ENCODE results near the gene PHF2.

PHF2 gene

DNA sequence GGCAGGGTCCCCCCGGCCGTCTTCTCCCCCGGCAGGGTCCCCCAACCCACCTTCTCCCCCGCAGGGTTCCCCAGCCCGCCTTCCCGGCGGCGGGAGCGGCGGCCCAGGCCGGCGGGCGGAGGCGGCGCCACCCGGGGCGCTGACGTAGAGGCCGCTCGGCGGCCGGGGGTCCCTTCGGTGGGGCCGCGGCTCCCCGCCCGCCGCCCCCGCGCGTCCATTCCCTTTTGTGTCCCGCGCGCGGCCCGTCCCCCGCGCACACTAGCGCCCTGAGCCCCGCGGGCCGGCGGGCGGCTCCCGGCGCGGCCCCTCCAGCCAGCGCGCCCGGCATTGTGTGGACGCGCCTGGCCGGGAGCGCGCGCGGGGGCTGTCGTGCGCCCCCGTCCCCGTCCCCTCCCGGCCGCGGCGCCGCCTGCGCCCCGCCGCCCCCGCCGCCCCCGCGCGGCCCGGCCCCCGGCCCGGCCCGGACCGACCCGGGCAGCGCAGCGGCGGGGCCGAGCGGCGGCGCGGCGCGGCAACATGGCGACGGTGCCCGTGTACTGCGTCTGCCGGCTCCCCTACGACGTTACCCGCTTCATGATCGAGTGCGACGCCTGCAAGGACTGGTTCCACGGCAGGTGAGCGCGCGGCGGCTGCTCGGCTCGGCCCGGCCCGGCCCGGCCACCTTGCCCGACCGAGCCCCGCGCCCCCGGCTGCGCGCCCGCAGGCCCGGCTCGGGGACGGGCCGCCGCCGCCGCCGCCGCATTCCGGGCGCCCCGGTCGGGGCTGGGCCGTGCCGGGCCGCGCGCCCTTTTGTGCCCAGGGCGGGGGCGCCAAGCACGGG is at the start of gene PHF2:
TSS of gene PHF2 (plus strand) at position 327 of the 820 bp plus-strand sequence. CDS start at position 517, 190 bp downstream.
- DNase-seq (ENCODE audit: insufficient read length, low spot score) (peak; percentile 53), FAIRE-seq (no peak)
- TF ChIP-seq POLR2A (IDR thresholded peaks at IDR 0.05; ENCODE audit: low read depth, low read length): peak; percentile 29; the same call in 1 of the 2 replicates

DNA sequence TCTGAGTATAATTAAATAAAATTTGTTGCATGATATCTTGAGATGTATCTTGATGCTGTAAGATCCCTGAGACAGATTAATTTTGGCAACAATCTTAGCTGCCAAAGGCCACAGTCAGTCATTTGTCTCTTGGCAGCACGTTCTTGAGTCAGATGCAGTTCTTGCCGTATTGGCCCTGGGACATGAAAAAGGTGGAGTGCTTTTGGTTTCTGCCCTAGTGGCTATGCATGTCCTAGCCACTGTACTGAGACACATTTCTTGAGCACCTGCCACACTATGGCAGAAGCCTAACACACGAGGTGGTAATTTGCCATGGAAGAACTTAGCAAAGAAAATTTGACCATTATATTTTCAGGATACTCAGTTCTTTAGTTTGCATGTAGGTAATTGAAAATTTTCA is 45.0 kb upstream of the PHF2 start:
- DNase-seq (ENCODE audit: insufficient read length, low spot score): no peak
- TF ChIP-seq POLR2A (IDR thresholded peaks at IDR 0.05; ENCODE audit: low read depth, low read length): no peak
- no peak for FAIRE-seq

DNA sequence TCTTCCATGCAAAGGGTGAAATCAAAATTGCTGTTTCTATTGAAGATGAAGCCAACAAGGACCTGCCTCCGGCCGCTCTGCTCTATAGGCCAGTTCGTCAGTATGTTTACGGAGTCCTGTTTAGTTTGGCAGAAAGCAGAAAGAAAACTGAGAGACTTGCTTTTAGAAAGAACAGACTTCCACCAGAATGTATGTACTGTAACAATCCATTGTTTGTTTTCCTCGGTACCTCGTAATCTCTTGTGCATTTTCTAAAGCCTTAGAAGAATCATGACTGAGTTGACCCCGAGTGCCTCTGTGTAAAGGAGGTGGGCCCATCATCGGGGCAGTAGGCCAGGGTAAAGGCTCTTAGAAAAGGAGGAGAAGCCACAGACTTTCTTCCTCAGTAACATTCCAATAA is 44.2 kb upstream of the PHF2 start:
- no peak for TF ChIP-seq POLR2A (IDR thresholded peaks at IDR 0.05; ENCODE audit: low read depth, low read length)
- FAIRE-seq (no peak), DNase-seq (ENCODE audit: insufficient read length, low spot score) (no peak)

DNA sequence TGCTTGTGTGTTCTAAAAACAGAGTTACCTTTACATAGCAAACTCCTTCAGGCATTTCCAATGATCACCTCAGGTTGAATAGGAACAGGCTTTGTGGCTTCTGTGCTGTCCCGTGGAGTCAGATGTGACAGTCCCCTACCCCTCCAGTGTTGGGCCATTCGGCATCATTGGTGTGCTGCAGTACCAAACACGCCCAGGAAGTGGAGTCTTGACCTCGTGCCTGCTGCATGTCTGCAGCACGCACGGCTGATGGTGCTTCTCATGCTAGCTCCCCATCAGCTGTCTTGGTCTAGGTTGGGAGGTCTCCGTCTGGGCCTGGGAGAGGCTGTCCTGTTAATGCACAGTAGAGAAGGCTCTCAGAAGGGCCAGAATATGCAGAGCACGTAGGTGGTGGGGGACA is 42.5 kb upstream of the PHF2 start:
- FAIRE-seq: no peak
- TF ChIP-seq POLR2A (IDR thresholded peaks at IDR 0.05; ENCODE audit: low read depth, low read length): no peak
- no peak for DNase-seq (ENCODE audit: insufficient read length, low spot score)

DNA sequence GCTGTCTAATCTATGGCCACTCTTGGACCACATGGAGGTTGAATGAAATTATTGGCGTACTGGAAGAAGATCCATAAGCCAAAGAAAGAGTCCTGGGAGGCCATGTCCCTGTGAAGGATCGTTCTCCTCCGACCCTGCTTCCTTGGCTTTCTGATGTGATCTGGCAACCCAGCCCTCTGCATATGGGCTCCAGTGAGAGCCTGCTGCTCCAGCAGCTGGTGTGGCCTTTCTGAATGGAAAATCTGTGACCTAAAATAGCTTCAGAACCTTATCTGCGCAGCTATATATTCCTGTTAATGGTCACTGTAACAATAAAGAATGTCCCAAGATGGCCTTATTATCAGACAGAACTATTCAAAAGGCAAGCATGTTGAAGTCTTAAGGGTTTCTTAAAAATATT is 40.2 kb upstream of the PHF2 start:
- DNase-seq (ENCODE audit: insufficient read length, low spot score): no peak
- TF ChIP-seq POLR2A (IDR thresholded peaks at IDR 0.05; ENCODE audit: low read depth, low read length): no peak
- FAIRE-seq: no peak

DNA sequence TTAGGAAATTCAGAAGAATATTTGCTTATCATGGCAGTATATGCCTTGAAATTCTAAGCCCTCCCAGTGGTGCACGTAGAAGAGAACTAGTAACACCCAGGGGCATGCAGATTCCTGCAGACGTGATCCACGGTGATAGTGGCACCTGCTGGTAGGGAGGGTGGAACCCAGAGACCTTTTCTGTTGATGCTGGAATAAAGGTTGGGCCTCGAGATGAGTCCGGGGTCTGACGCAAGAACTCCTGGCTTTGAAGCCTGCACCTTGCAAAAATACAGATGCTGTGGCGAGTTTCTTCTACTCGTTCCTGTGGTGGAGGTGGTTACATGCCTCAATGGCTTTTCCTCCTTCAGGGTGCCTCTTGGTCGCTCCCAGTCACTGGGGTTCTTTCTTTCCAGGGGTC is 39.5 kb upstream of the PHF2 start:
- FAIRE-seq: no peak
- DNase-seq (ENCODE audit: insufficient read length, low spot score): no peak

DNA sequence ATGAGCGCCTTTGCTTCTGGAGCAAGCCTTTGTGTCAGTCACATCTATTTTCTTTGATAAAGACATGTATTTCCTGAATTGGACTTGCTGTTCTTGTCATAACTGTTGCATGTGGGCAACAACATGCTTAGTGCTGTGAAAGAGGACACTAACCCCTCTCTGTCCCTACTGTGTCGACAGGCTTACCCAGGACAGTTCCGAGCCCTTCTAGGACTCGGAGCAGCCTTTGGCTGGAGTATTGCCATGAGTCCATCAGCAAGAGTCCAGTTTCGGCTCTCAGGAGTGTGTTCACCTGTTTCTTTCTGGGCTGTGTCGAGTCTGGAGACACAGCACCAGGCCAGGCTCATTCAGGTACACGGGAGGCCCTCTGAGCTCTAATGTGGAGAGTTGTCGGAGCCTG is 36.1 kb upstream of the PHF2 start:
- DNase-seq (ENCODE audit: insufficient read length, low spot score) (no peak), FAIRE-seq (no peak)

More for the DNA sequence above, 39.5 kb upstream of the PHF2 start:
- no peak for TF ChIP-seq POLR2A (IDR thresholded peaks at IDR 0.05; ENCODE audit: low read depth, low read length)

DNA sequence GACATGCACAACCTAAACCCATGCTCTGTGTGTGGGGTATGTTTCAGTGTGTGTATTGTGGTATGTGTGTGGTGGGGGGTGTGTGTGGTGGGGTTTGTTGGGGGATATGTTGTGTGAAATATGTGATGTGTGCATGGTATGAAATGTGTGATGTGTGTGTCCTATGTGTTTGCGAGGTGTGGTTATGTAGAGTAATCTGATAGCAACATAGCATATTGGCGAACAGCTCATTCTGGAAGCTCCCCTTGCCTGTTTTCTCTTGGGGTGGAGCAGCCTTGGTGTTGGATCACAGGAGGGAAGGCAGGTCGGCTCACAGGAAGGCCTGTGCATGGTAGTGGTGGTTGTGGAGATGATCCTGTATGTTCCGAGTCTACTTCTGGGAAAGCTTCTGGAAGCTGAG is 35.4 kb upstream of the PHF2 start:
- no peak for TF ChIP-seq POLR2A (IDR thresholded peaks at IDR 0.05; ENCODE audit: low read depth, low read length)
- no peak for FAIRE-seq
- no peak for DNase-seq (ENCODE audit: insufficient read length, low spot score)

More for the DNA sequence above, 36.1 kb upstream of the PHF2 start:
- TF ChIP-seq POLR2A (IDR thresholded peaks at IDR 0.05; ENCODE audit: low read depth, low read length): no peak

DNA sequence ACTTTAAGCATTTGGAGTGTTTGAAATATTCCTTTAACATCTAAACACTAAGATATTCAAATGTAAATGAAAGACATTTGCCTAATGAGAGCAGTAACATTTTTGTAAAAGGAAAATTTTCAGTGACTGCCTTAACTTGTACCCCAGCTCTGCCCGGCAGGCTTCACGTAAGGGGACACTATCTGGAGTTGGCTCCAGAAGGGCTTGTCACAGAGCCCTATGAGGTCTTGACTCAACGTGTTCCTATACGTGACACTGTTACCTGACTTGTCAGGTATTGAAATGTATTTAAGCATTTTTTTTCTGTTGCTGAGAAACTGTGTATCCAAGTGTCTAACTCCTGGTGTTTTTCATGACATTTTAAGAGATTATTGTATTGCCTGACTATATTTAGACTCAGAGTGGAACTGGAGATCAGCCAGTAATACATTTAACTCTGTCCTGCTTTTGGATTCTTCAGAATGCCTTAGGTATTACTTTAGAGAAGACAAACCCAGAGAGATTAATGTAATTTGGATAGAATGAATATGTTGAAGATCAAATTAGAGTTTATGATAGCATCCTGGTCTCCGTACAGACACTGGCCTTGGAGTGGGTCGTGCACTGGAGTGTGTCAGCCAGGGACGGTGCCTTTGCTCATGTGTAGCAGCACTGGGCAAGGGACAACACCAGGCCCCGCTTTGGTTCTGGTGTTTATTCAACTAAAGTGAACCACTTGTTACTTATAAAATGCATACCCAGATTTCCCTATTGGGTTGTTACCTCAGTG is 34.6 kb upstream of the PHF2 start:
- DNase-seq (ENCODE audit: insufficient read length, low spot score) (no peak), FAIRE-seq (no peak)
- TF ChIP-seq POLR2A (IDR thresholded peaks at IDR 0.05; ENCODE audit: low read depth, low read length): no peak

DNA sequence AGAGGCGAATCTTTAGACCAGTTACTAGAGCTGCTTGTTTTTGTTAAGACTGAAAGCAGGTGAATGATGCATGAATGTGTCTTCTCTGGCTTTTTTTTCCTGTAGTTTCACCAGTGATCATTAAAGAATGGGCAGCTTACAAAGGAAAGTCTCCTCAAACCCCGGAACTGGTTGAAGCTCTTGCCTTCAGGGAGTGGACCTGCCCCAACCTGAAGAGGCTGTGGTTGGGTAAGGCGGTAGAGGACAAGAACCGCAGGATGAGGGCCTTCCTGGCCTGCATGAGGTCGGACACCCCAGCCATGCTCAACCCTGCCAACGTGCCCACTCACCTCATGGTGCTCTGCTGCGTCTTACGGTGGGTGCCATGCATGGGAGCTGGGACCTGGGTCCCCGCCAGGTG is 33.3 kb upstream of the PHF2 start:
- TF ChIP-seq POLR2A (IDR thresholded peaks at IDR 0.05; ENCODE audit: low read depth, low read length): no peak
- FAIRE-seq (no peak), DNase-seq (ENCODE audit: insufficient read length, low spot score) (no peak)

DNA sequence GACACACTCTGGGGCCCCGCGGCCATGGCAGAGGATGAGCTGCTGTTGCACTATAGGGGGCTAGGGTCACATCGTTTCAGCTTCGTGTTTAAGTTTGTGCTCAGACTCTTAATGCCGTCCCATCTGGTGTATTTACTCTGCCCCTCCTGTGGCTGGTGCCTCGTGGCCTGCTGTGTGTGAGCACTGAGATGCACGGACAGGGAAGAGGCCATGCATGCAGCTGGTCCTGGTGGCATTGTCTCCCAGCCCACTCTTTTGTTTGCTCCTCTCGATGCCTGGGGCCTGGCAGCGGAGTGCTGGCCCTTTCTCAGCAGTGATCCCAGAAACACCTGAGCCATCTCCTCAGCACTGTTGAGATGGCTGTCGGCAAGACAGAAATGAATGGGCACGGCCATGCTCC is 30.0 kb upstream of the PHF2 start:
- no peak for DNase-seq (ENCODE audit: insufficient read length, low spot score)
- no peak for TF ChIP-seq POLR2A (IDR thresholded peaks at IDR 0.05; ENCODE audit: low read depth, low read length)
- FAIRE-seq: no peak

DNA sequence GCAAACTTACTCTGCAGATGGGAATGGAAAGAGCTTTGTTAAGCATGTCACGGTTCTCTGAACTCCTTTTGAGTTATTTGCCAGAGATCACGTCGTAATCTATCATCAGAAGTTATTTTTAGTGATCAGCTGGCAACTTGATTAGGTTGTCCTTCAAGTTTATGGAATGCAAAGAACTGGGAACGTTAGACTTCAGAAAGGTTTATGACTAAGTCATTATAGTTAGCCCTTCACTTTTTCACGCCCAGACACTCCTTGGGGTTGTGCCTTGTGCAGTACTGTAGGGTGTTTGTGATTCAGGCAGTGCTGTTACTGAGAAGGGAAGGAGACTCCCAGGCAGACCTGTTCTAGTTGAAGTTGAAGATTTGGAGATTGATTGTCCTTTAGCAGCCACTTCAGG is 26.8 kb upstream of the PHF2 start:
- FAIRE-seq (no peak), DNase-seq (ENCODE audit: insufficient read length, low spot score) (no peak)
- TF ChIP-seq POLR2A (IDR thresholded peaks at IDR 0.05; ENCODE audit: low read depth, low read length): no peak

DNA sequence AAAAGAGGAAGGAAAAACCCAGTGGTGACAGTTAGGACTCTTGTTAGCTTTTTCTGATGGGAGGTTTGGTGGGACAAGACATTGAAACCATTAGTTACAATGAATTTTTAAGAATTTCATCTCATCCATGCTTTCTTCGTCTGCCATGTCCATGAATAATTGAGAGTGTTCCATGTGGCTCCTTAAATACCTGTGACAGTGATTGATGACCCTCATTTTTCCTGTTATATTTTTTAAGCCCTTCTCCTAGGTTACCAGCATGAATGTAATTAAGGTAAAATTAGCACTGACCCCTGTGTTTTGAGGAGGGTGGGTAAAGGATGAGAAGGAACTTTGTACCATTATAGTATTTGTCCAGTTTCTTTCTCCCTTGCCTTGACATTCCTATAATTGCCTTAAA is 23.5 kb upstream of the PHF2 start:
- no peak for DNase-seq (ENCODE audit: insufficient read length, low spot score)
- no peak for FAIRE-seq
- no peak for TF ChIP-seq POLR2A (IDR thresholded peaks at IDR 0.05; ENCODE audit: low read depth, low read length)

DNA sequence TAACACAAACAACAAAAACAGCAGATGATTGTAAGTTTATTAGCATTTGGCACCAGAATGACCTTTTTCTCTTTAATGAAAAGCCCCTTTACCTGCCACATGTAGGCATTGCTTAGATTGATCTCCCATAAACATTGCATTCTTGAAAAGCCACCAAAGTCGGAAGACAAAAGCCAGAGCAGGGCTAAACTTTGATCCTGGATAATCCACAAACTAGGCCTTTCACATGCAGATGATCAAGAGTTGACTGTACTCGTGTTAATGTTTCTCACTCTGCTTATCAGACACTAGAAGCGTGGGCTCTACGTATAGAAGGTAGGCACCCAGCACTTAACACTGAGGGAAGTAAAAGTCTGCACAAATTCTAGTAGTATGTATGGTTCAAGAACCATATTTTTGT is 21.0 kb upstream of the PHF2 start:
- FAIRE-seq (no peak), DNase-seq (ENCODE audit: insufficient read length, low spot score) (no peak)
- no peak for TF ChIP-seq POLR2A (IDR thresholded peaks at IDR 0.05; ENCODE audit: low read depth, low read length)

Data from H54 (cell line).